Activated T-helper 2 cell treated with anti-CD3 and anti-CD28 coated beads, Interferon-gamma antibody, Interleukin-2, Interleukin-4, amounts not matched to agents 10 μg/mL and 5 μg/mL and 100 μg/mL, durations not matched to agents 14 hours and 24 hours and 36 hours (primary cell): Measurements from ENCODE around the gene ARF4. TPM values are rescaled to one million over a fixed set of nuclear protein-coding genes. Genes with fewer than 3 reads are reported as not detected.
"Not testable (repeated sequence)": the region's sequence is repeated elsewhere in the genome, so short reads cannot be mapped to it uniquely, and the experiment has no call there.

Source experiments
- DNase-seq: peaks from one replicate; pipeline ENCODE4 v3.0.0; 2021; ENCODE audit warnings: low spot score
- H3K27ac Mint-ChIP-seq: one replicate; pipeline ENCODE4 v1.8.0; 2021; ENCODE audit warnings: mixed read lengths
- H3K27me3 Mint-ChIP-seq: one replicate; pipeline ENCODE4 v1.8.0; 2021; ENCODE audit warnings: low read depth, mixed read lengths
- H3K36me3 Mint-ChIP-seq: one replicate; pipeline ENCODE4 v1.8.0; 2021; ENCODE audit warnings: low read depth, mixed read lengths
- H3K4me1 Mint-ChIP-seq: one replicate; pipeline ENCODE4 v1.8.0; 2021; ENCODE audit warnings: low read depth, mixed read lengths
- H3K4me3 Mint-ChIP-seq: one replicate; pipeline ENCODE4 v1.8.0; 2021; ENCODE audit warnings: low read depth, mild to moderate bottlenecking, moderate library complexity, mixed read lengths
- H3K9me3 Mint-ChIP-seq: one replicate; pipeline ENCODE4 v1.8.0; 2021; ENCODE audit warnings: mixed read lengths
- intact Hi-C: fragments of 100-400 bp; cut with micrococcal nuclease; formaldehyde crosslinking; loops from one replicate; pipeline ENCODE4 v1.15.1; 2023
- total RNA-seq: library from RNA; stranded (reverse); gene quantifications from 2 replicates; pipeline ENCODE4 v1.2.3, GENCODE V29; 2022

The ARF4 gene
- total RNA-seq, result 93.6 and 95.6 TPM in 2 replicates

DNA sequence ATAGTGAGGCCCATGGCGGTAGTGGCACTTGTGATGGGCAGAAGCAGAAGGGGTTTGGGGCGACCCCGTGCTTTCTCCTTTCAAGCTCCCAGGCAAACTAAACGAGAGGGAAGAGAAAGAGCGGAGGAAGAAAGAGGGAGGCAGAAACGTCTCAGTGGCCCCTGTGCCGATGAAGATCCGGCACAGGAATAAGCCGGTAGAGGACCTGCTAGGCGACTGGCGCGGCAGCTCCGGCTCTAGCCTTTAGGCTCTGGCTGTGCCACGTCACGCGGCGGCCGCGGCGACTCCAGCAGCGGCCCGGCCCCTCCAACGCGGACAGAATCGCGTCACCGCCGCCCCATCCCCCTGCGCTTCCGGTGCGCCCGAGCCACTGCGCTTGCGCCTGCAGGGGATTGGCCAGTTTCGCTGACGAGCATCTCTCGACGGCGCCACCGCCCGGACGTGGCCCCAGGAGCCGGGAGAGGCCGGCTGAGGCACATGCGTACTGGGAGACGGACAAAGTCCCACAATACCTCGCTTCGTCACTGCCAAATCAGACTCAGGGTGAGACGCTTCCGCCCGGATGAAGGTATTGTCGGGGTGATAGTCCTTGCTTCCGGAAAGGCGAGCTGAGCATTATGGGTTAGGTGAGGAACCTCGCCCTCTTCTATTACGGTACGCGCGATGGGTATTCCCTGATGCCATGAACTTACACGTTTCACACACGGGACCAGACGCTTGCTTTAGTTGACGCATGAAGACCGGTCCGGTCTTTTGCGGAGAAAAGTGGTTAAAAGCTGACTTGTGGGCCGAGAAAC, at the start of gene ARF4:
TSS of gene ARF4 (minus strand) at position 218 of the 797 bp plus-strand sequence. CDS start at position 14, 204 bp downstream.
- intact Hi-C loops, result loop anchor here (1.0 kb wide), 4 partner anchors 41 to 368 kb away; partner anchors contain the start of genes PDE12 and SLMAP
- peak within 1 kb of the TSS; percentile 97 for H3K4me3 Mint-ChIP-seq
- peak; percentile 100 for DNase-seq
- peaks cover 32% of the 10 kb centered on the region for H3K4me1 Mint-ChIP-seq
- peak within 1 kb of the TSS; percentile 100 for H3K27ac Mint-ChIP-seq
- no peaks in the 10 kb centered on the region for H3K27me3 Mint-ChIP-seq
- H3K36me3 Mint-ChIP-seq, result peaks cover 53% of the 10 kb centered on the region
- no peaks in the 10 kb centered on the region for H3K9me3 Mint-ChIP-seq

GRCh38 chr3:57646723-57647122, 49.6 kb upstream of the ARF4 start:
- intact Hi-C loops, result no loop called here
- no peak for DNase-seq
- H3K27me3 Mint-ChIP-seq, result no peaks in the 10 kb centered on the region
- H3K36me3 Mint-ChIP-seq, result peaks cover 84% of the 10 kb centered on the region
- no peak overlapping the region for H3K4me3 Mint-ChIP-seq
- H3K9me3 Mint-ChIP-seq, result peaks cover 19% of the 10 kb centered on the region
- H3K27ac Mint-ChIP-seq, result no peak overlapping the region
- peaks cover 6% of the 10 kb centered on the region for H3K4me1 Mint-ChIP-seq

DNA sequence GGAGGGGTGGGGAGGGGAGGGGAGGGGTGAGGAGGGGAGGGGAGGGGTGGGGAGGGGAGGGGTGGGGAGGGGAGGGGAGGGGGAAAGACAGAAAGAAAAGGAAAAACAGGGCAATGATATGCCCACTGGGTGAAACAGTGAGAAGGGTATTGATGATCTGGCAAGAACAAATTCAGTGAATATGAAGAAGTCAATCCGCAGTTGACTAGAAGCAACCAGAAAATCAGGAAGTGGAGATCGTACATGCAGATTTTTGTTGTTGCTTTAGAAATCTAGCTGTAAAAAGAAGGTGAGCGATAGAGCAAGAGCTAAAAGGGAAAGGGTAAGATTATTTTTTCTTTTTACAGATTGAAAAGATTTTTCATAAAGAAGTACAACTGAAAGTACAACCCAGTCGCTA, 47.6 kb upstream of the ARF4 start:
- peaks cover 77% of the 10 kb centered on the region for H3K36me3 Mint-ChIP-seq
- intact Hi-C loops, result no loop called here
- peaks cover 6% of the 10 kb centered on the region for H3K4me1 Mint-ChIP-seq
- H3K27me3 Mint-ChIP-seq, result no peaks in the 10 kb centered on the region
- peaks cover 17% of the 10 kb centered on the region for H3K9me3 Mint-ChIP-seq
- DNase-seq, result no peak
- H3K4me3 Mint-ChIP-seq, result no peak overlapping the region
- no peak overlapping the region for H3K27ac Mint-ChIP-seq

DNA sequence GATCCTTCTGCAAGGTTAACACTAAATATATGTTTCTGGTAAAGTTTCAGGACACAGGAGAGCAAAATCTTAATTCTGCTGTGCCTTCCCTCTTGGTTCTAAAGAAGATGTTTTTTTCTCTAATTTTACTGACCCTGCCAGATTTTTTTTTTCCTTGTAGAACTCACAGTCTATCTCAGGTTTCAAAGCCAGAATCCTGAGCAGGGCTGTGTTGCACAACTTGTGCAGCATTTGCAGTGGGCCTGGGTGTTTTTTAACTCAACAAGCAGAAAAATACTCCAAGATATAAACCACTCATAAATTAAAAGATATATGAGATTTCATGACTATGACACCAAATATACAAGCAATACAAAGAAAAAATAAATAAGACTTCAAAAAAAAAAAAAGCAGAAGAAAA, 40.2 kb upstream of the ARF4 start:
- H3K36me3 Mint-ChIP-seq, result peaks cover 69% of the 10 kb centered on the region
- H3K27ac Mint-ChIP-seq, result no peak overlapping the region
- intact Hi-C loops, result no loop called here

GRCh38 chr3:57634259-57634658, 37.1 kb upstream of the ARF4 start:
- intact Hi-C loops, H3K27ac Mint-ChIP-seq, H3K4me3 Mint-ChIP-seq, H3K4me1 Mint-ChIP-seq, DNase-seq, H3K27me3 Mint-ChIP-seq, H3K9me3 Mint-ChIP-seq: not testable (repeated sequence)
- peaks cover 60% of the 10 kb centered on the region for H3K36me3 Mint-ChIP-seq

More for the DNA sequence above, 40.2 kb upstream of the ARF4 start:
- H3K9me3 Mint-ChIP-seq, result no peaks in the 10 kb centered on the region
- no peaks in the 10 kb centered on the region for H3K27me3 Mint-ChIP-seq
- H3K4me3 Mint-ChIP-seq, result no peak overlapping the region
- H3K4me1 Mint-ChIP-seq, result no peaks in the 10 kb centered on the region
- DNase-seq, result no peak

- H3K36me3 Mint-ChIP-seq, result peaks cover 56% of the 10 kb centered on the region
These were observed 30.8 kb upstream of the ARF4 start for GRCh38 chr3:57627976-57628375.

GRCh38 chr3:57624801-57625200, 27.7 kb upstream of the ARF4 start:
- Mint-ChIP-seq H3K27ac (no peak overlapping the region), H3K4me1 (no peaks in the 10 kb centered on the region), H3K36me3 (peaks cover 57% of the 10 kb centered on the region), H3K4me3 (no peak overlapping the region), H3K27me3 (no peaks in the 10 kb centered on the region), H3K9me3 (no peaks in the 10 kb centered on the region)
- DNase-seq, result no peak
- intact Hi-C loops, result no loop called here

More at GRCh38 chr3:57627976-57628375, 30.8 kb upstream of the ARF4 start:
- H3K27ac Mint-ChIP-seq, result no peak overlapping the region
- no peak overlapping the region for H3K4me3 Mint-ChIP-seq
- no peaks in the 10 kb centered on the region for H3K27me3 Mint-ChIP-seq
- H3K4me1 Mint-ChIP-seq, result no peaks in the 10 kb centered on the region
- DNase-seq, result no peak
- intact Hi-C loops, result no loop called here
- H3K9me3 Mint-ChIP-seq, result no peaks in the 10 kb centered on the region

GRCh38 chr3:57622362-57622761, 25.2 kb upstream of the ARF4 start:
- Mint-ChIP-seq H3K4me1 (no peaks in the 10 kb centered on the region), H3K4me3 (no peak overlapping the region), H3K36me3 (peaks cover 53% of the 10 kb centered on the region), H3K27me3 (no peaks in the 10 kb centered on the region), H3K9me3 (no peaks in the 10 kb centered on the region), H3K27ac (no peak overlapping the region)
- no peak for DNase-seq
- intact Hi-C loops, result no loop called here

DNA sequence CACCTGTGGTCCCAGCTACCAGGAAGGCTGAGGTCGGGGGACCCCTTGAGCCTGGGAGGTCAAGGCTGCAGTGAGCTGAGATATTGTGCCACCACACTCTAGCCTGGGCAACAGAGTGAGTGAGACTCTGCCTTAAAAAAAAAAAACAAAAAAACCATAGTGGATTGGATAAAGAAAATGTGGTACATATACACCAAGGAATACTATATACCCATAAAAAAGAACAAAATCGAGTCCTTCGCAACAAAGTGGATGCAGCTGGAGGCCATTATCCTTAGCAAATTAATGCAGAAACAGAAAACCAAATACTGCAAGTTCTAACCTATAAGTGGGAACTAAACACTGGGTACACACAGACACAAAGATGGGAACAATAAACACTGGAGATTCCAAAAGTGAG, 20.6 kb upstream of the ARF4 start:
- H3K9me3 Mint-ChIP-seq, result no peaks in the 10 kb centered on the region
- H3K27me3 Mint-ChIP-seq, result no peaks in the 10 kb centered on the region
- H3K36me3 Mint-ChIP-seq, result peaks cover 32% of the 10 kb centered on the region
- intact Hi-C loops, result no loop called here
- H3K4me1 Mint-ChIP-seq, result no peaks in the 10 kb centered on the region
- H3K27ac Mint-ChIP-seq, result no peak overlapping the region
- no peak for DNase-seq
- no peak overlapping the region for H3K4me3 Mint-ChIP-seq

DNA sequence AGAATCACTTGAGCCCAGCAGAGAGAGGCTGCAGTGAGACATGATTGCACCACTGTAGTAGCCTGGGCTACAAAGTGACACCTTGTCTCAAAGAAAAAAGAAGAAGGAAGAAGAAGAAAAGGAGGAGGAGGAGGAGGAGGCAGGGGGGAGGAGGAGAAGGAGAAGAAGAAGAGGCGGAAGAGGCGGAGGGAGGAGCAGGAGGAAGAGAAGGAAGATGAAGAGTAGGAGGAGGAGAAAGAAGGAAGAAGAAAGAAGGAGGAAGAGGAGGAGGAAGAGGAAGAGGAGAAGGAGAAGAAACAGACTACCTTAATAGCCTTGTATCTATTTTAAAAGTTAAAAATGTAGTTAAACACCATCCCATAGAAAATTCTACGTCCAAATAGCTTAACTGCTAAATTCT, 19.1 kb upstream of the ARF4 start:
- Mint-ChIP-seq H3K27me3 (no peaks in the 10 kb centered on the region), H3K4me1 (peaks cover 4% of the 10 kb centered on the region), H3K27ac (no peak overlapping the region), H3K9me3 (no peaks in the 10 kb centered on the region), H3K4me3 (no peak overlapping the region), H3K36me3 (peaks cover 29% of the 10 kb centered on the region)
- no peak for DNase-seq
- intact Hi-C loops, result no loop called here

GRCh38 chr3:57611870-57612269, 14.7 kb upstream of the ARF4 start:
- H3K4me3 Mint-ChIP-seq, H3K4me1 Mint-ChIP-seq, H3K27me3 Mint-ChIP-seq, H3K27ac Mint-ChIP-seq, DNase-seq, intact Hi-C loops: not testable (repeated sequence)
- Mint-ChIP-seq H3K9me3 (peaks cover 16% of the 10 kb centered on the region), H3K36me3 (peaks cover 50% of the 10 kb centered on the region)

DNA sequence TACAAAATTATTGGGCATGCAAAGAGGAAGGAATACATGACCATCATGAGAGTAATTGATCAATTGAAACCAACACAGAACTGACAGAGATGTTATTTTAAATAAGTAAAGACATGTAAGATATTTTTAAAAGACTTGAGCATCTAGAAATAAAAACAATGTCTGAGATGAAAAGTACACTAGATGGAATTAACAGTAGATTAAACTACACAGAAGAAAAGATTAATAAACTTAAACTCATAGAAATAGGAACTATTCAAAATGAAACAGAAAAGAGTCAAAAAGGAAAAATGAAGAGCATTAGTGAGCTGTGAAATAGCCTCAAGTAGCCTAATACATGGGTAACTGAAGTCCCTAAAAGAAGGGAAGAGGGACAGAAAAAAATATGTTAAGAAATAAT, 8.5 kb upstream of the ARF4 start:
- Mint-ChIP-seq H3K27ac (no peak overlapping the region), H3K4me1 (peaks cover 2% of the 10 kb centered on the region), H3K36me3 (peaks cover 65% of the 10 kb centered on the region), H3K4me3 (no peak overlapping the region), H3K9me3 (peaks cover 32% of the 10 kb centered on the region), H3K27me3 (no peaks in the 10 kb centered on the region)
- intact Hi-C loops, result no loop called here
- no peak for DNase-seq

DNA sequence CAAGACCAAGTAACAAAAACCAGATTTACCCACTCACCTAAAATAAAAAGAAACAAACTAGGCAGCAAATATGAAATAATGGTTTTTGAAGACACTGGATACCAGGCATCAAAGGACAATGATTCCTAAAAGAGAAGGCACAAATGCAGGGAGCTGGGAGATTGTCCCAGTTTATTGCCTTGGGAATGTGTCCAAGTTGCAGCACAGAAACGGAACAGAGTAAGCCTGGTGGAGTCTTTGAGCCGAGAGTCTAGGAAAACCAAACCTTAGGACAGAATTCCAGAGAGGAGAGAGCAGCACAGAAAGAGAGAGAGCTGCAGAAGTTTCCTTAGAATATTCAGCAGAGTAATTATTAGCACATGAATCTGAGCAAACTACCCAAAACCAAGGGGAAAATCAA, 7.8 kb upstream of the ARF4 start:
- Mint-ChIP-seq H3K4me3 (no peak overlapping the region), H3K27ac (no peak overlapping the region), H3K4me1 (peaks cover 2% of the 10 kb centered on the region), H3K9me3 (peaks cover 32% of the 10 kb centered on the region), H3K27me3 (no peaks in the 10 kb centered on the region), H3K36me3 (peaks cover 58% of the 10 kb centered on the region)
- intact Hi-C loops, result no loop called here
- DNase-seq, result no peak
